GM21423 (cell line): Measurements from ENCODE around the gene HOXC11.
A peak's percentile ranks its signal among the peaks of the same experiment; 100 is the strongest.

Experiments used
- ATAC-seq: cut with Tn5 transposase; IDR thresholded peaks from one replicate; pipeline ENCODE4 v1.9.1; 2021; ENCODE audit warnings: mild to moderate bottlenecking, moderate library complexity; ENCODE audit not compliant: unreplicated experiment

The HOXC11 gene

DNA sequence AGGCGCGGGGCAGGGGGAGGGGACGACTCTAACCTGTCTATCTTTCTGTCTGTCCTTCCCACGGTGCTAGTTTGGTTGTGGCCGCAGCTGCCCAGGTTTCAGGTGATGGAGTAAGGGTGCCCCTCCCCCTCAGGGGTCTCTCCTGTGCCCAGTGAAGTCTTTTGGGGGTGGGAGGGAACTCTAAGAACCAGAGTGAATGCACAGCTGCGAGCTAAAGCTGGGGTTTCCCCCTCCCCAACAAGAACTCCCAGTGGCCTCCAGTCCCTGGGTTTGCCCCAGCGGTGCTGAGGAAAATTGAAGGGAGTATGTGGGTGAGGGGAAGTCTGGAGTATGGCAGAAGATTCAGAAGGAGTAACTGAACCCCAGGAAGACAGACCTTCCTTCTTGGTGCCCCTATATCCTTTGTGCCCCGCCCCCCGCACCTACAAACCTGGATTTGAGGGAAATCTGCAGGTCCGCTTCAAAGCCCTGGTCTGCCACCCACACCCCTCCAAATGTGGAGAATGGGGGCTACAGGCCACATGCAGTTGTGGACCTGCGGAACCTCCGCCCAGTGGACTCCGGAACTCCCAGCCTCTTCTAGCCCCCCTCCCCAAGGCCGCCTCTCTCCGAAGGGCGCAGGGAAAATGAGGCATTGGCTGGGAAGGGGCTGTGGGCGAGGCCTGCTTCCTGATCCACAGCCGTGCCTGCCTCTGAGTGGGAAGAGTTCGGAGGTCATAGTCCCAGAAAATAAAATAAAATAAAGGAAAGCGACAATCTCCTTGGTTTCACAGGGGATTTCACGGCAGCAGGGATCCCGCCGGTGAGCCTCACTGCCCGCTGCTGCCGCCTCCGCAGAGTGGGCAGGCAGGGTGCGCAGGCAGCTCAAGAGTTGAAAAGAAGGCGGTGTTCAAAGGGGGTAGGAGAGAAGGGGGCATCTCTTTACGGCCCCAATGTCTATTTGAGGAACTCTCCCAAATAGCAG lies 23.6 kb downstream of the HOXC11 start:
- no peak for ATAC-seq

DNA sequence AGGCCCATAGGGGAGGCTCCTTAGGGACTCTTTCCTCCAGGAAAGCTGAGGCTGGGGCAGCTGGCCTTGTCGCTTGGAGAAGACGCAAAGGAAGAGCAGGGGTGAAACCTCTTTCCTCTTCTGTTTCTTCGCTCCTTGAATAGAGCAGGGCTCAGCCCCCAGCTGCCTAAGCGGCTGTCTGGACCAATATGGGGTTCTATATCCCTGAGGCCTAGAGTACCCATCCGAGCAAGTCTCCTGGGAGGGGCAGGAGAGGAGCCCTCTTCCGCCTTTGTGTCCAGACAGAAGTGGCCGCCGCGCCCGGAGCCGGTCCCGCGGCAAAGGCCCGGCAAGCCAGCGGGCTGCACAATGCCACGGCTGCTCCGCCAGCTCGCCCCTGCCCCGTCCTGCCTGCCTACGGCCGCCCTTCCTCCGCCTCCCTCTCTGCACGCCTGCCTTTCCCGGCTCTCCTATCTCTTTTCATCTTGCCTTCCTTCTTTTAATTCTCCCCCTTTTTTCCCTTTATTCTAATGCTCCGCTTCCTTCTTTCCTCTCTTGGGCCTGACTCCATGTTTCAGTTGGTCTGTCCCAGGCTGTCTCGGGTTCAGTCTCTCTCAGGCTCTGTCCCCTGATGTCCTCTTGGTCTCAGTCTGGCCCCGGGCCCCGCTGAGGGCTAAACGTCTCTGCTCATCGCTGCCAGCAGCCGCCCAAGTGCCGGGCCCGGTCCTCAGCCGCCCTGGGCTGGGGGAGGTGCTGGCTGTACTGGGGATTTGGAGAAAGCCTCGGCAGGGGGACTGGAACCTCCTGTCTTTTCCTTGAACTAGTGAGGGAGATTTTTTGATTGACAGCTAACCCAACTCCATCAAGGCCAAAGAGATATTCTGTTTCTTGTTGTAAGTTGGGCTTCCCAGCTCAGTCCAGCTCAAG lies 24.5 kb downstream of the HOXC11 start:
- ATAC-seq: no peak

DNA sequence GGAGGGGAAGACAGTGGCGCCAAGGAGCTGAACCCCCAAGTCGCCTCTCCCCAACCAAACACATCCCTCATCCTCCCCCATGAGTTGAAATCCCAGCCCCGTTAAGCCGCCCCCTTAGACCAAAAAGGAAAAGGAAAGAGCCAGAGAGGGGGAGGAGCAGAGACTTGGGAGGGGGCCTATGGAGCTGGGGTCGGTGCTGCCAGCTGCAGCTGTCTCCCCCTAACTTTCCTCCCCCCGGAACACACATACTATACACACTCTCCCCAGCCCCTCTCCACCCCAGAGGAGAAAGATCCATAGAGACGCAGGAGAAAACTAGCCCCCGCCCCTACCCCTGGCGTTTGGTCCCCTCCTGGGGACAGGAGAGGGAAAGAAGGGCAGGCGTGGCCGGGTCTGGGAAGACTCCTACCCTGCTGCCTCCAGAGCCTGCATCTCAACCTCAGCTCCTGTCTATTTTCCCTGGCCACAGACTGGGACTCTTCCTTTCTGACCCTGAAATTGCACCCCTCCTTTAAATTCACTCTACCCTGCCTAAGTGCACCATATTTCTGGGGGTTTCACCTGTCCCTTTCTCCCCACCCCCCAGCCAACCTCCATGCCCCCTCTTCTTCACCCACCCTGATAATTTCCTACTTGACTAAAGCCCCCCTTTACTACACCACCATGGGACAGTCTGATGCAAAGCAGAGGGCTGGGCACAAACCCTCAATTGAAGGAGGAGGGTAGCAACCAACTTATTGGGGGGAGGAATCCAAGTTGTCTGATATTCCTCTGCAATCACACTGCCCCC lies 25.4 kb downstream of the HOXC11 start:
- no peak for ATAC-seq

DNA sequence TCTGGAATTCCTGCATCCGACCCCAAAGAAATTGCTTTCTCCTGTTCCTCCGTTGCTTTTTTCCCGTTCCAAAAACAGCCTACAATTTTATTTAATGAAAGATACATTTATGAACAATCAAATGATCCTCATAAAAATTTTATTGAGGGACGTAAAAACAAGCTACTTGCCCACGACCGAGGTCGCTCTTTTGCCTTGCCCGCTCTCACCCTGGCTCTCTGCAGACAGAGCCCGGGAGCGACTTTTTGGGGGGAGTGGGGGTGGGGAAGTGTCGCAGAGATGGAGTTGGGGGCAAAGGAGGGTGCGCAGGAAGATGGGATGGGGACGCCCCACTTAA lies 25.9 kb downstream of the HOXC11 start:
- no peak for ATAC-seq

DNA sequence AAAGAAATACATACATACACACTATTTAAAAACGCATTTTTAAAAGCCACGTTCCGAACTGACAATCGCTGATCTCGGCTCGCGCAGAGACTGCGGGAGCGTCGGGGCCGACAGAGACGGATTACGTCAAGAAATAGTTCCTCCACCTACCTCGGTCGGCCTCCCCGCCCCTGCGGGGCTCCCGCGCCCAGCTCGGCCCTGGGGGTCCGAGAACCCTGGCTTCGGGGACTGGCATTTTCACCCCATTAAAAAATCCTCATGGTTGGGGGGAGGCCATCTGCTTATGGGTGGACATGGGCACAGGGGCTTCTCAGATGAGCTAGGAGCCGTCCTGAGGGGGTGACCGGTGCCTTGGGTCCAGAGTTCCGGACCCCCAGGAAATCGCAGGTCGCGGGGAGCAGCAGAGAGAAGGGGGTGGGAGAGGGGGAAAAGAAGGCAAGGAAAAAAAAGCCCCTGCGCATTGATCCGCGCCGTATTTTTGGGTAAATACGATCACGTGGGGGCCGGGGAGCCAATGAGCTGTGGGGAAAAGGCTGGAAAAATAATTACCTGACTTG lies 26.7 kb downstream of the HOXC11 start:
- ATAC-seq: no peak

DNA sequence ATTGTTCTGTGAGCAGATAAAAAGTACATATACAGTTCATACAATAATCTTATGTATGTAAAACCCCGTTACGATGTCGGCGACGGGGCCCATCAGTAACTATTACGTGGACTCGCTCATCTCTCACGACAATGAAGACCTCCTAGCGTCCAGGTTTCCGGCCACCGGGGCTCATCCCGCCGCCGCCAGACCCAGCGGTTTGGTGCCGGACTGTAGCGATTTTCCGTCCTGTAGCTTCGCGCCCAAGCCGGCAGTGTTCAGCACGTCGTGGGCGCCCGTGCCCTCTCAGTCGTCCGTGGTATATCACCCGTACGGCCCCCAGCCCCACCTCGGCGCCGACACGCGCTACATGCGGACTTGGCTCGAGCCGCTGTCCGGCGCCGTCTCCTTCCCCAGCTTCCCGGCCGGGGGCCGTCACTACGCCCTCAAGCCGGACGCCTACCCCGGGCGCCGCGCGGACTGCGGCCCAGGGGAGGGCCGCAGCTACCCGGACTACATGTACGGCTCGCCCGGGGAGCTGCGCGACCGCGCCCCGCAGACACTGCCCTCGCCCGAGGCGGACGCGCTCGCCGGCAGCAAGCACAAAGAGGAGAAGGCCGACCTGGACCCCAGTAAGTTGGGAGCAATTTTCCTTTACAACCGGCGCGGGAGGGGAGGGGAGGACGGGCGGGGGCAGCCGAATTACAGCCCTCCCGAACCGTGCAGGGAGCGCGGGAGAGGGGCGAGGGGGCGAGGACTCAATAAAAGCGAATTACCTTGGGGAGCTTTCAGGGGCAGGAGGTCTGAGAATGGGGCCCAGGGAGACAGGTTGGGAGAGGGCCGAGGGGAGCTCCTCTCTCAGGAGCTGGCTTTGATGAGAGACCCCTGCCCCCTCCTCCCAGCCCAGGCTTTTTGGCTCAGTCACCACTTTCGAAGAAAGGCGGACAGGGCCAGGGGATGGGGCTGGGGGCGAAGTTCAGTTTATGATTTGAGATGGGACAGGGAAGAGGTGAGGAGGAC lies 27.5 kb downstream of the HOXC11 start, which contains the start of gene HOXC9:
TSS of gene HOXC9 (plus strand) at position 46 of the 999 bp plus-strand sequence. CDS start at position 74, 28 bp downstream.
- ATAC-seq: no peak

DNA sequence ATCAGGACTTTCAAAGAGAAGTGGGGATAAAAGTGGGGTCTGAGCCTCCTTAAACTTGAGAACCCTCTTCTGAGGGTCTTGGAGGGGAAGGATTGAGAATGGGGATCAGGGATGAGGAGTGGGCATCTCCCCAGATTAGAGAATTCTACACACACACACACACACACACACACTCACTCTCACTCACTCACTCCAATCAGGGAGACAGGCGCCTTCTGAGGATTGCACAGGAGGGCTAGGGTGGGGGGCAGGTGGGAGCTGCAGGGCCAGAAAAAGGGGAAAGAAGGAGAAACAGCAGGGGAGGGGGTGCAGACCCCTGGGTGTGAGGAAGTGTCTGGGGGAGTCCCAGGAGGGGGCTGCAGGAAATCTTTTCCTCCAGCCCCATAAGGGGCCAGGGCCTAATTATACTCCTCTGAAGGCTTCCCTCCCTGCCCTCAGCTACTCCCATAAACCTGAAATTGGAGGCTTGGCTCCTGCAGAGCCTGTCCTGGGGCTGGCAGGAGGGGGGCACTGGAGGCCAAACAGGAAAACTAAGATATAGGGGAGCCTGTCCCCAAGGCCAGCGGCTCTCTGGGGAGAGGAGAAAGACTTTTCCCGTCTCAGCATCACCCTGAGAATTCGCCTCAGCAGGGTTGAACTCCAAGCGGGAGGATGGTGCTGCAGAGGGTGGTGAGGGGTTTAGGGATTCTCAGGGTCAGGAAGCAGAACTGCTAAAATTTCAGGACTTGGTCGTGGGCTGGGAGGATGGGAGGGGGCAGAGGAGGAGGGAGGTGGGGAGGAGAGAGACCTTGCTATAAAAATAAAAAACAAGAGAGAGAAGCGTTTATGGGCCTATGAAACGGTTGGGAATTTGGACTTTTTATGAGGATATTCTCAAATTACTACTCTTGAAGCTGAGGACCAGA lies 28.6 kb downstream of the HOXC11 start:
- no peak for ATAC-seq

DNA sequence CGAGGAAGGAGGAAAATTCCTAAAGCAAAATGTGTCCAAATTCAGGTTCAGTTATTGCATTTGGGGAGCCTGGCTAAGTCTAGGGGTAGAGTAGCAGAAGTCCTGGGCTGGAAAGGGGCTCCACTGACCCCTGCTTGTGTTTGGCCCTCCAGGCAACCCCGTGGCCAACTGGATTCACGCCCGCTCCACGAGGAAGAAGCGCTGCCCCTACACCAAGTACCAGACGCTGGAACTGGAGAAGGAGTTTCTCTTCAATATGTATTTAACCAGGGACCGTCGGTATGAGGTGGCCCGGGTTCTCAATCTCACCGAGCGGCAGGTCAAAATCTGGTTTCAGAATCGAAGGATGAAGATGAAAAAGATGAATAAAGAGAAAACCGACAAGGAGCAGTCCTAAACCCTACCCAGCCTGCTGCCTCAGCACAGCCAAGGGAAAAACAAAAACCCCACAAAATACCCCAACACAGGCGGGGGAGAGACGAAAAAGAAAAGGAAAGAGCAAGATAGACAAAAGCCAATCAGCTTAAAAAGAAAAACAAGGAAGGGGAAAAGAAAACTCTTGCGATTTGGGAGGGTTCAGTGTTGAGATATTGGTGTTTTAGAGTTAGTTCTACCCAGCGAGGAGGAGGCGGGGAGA lies 29.5 kb downstream of the HOXC11 start:
- no peak for ATAC-seq

DNA sequence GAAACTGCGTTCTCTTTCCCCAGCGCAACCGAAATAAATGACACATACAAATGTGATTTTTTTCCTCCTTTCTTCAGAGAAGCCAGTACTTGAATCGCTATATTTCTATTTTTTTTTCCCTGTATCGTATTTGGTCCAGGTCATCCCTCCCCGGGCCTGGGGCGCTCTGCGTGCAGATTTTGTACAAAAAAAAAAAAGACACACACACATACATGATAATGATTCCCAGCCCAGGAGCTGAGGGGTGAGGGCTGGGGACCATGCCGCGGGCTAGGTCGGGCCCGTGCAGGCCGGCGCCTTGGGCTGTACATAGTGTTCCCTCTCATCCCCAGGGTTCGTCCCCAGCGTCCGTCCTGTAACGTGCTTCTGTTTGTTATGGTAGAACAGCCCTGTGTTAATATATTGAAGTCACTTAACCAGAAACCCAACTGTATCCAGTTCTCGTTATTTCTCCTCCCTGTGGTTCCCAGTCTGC lies 30.0 kb downstream of the HOXC11 start:
- ATAC-seq: no peak

DNA sequence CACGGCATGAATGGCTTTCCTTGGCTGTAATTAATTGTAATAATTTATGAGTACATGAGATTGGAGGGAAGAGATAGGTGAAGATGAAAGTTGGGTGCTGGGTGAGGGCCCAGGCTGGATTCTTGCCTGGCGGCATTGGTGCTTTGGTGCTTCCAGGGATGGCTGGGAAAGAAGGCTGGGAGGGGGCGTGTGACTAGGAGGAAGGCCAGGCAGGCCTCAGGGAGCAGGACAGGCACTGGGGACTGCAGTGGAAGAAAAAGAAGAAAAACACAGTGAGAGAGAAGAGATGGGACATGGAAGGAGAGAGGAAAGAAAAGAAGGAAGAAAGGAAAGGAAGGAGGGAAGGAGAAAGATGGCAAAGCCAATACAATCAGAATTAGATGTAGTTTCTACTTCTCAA lies 30.7 kb downstream of the HOXC11 start:
- no peak for ATAC-seq

DNA sequence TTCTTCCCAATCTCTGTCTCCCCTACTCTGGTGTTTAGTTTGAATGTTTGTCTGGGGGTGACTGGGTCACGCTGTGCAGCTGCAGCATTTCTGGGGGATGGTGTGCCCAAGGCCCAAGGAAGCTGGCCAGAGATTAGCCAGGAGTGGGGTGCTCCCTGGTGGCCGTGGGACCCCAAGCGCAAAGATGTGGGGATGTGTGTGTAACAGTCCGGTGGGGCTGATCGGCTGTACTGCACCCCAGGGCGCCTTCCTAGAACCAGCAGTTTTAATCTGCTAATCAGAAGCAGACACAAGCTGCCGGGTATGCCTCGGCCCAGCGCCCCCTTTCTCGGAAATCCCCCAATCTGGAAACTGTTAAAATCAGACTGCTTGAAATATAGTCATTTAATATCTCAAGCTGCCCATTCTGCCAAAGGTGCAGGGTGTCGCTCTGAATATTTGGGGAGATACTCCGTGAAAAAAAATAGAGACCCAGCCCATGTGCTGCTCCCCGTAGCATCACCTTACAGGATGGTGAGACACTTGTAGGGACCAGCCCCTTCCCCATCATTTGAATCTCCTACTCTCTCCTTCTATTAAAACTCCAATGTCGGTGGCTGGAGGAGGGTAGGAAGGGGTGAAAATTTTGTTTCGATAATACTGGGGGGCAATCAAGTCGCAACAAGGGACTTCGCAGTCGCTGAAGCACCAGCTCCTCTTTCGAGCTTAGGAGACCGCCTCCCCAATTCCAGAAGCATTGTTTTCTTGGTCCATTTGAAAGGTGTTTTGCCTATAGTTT lies 31.3 kb downstream of the HOXC11 start:
- ATAC-seq: no peak

DNA sequence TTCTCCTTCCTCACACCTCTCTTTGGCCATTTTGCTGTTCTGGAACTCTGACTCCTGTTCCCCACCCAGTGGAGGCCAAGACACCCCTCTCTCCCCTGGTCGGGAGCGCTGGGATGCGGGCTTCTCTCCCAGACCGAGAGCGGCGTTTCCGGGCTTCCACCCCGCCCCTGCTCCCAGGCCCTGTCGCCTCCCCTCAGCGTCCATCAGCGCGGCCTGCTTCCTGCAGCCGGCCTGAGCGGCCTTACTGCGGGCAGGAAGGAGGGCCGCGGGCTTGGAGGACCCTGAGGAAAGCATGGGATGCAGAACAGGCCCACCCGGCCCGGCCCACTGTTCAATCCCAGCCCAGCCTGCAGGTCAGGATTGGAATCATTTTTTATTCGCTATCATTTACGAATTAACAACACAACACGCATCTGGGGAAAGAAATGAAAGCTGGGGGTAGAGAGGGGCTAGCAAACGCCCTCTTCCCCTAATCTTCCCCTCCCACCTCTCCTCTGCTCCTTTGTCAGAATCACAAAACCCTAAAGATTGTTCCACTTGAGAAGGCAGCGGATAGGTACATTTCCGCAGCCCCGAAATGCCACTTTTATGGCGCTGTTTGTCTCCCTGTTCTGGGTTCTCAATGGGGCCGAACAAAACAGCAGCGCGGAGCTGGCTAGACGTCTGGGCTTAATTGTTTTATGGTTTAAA lies 32.1 kb downstream of the HOXC11 start:
- ATAC-seq: no peak

DNA sequence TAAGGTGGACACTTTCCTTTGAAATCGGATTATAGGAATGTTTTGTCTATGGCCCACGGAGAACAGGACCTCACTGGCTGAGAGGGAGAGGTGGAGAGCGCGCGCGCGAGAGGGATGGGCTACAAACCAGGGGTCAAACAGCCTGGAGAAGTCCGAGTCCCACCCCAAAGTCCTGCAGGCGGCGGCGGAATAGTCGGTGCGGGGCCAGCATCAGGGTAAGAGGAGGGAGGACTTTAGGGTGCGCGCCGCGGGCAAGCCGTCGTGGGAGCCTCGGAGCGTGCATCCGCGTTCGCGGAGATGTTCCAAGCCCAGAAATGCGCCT lies 32.6 kb downstream of the HOXC11 start:
- ATAC-seq: no peak

DNA sequence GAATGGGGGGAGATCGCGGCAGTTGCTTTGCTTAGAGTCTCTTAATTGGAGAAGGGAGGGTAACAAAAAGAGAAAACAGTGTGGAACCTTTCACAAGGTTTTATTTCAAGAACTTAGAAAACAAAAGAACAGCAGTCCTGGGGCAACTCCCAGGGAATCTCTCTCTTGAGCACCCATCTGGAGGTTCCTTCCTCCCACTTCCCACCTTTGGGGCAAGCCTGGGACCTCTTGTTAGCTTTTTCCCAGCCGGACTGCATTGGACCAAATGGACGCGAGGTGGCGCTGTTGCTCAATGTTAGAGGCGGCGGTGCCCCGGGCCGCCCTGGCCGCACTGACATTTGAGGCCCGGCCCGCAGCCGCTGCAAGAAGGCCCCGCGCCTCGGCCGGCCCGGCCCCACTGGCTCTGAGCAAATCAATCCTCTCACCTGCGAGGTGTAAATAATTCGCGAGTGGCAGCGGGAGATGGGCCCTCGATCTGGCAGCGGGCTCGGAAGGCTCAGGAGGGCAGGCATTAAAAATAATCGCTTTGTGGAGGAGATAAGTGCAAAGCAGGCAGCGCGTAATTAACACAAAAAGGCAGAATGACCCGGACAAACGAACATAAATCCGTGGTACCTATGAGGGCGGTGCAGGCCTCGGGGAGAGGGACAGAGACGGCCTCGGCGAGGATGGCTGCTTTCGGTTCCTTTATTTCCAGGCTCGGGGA lies 33.1 kb downstream of the HOXC11 start:
- peak; percentile 60 for ATAC-seq

DNA sequence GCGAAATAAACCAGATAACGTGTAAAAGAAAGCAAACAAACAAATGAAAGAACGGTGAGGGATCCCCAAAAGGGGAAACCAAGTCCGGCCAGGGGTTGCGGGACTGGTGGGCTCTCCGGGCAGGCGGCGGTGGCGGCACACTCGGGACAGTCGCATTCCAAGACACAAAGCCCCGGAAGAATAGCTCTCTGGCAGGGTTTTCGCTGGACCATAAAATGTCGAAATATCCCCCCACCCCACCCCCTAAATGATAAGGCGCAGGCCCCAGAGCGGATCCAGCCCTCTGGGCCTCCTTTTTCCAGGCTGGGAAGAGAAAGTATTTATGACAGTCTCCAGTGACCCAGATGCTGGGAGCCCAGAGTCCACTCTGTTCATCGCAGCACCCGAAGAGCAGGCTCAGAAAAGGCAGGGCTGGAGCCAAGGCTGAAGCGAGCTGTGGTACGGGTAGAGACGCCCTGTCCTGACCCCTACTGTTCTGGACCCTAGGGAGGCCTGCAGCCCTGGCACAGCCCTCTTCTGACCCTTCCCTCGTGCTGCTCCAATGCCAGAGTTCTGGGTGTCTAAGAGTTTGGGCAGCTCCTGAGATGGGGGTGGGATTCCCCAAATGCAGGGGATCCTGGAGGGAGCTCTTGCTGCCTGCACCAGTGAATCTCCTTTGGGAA lies 33.8 kb downstream of the HOXC11 start:
- ATAC-seq: no peak
